ENCODE measurements around the gene L1TD1. TPM values are rescaled to one million over a fixed set of nuclear protein-coding genes. Genes with fewer than 3 reads are reported as not detected.

The L1TD1 gene
- total and polyA plus RNA-seq, 2 experiments from 2014 or later: 283 to 628 TPM

DNA sequence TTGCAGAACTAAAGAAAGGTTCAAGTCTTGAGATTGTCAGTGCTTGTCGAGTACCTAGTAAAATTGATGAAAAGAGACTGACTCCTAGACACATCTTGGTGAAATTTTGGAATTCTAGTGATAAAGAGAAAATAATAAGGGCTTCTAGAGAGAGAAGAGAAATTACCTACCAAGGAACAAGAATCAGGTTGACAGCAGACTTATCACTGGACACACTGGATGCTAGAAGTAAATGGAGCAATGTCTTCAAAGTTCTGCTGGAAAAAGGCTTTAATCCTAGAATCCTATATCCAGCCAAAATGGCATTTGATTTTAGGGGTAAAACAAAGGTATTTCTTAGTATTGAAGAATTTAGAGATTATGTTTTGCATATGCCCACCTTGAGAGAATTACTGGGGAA is 16.3 kb downstream of the L1TD1 start (continued):
- TF ChIP-seq, protein P1, sequence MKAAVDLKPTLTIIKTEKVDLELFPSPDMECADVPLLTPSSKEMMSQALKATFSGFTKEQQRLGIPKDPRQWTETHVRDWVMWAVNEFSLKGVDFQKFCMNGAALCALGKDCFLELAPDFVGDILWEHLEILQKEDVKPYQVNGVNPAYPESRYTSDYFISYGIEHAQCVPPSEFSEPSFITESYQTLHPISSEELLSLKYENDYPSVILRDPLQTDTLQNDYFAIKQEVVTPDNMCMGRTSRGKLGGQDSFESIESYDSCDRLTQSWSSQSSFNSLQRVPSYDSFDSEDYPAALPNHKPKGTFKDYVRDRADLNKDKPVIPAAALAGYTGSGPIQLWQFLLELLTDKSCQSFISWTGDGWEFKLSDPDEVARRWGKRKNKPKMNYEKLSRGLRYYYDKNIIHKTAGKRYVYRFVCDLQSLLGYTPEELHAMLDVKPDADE (IDR thresholded peaks at IDR 0.05): no peak
- no peak for TF ChIP-seq STAT1 (IDR thresholded peaks at IDR 0.05; ENCODE audit: unreplicated experiment)

DNA sequence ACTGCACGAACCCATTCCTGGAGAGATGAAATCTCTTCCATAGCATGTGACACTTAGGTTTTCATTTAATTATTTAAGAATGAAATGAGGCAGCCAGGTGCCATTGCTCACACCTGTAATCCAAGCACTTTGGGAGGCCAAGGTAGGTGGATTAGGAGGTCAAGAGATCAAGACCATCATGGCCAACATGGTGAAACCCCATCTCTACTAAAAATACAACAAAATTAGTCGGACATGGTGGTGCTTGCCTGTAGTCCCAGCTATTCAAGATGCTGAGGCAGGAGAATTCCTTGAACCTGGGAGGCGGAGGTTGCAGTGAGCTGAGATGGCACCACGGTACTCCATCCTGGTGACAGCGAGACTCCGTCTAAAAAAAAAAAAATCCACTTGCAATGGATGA is 17.8 kb downstream of the L1TD1 start:
- Histone ChIP-seq H3K79me2 (replicated peaks; ENCODE audit: insufficient read depth) (peaks cover 52% of the 10 kb centered on the region), H3K27me3 (ENCODE audit: insufficient read depth) (no peaks in the 10 kb centered on the region), H3K36me3 (ENCODE audit: insufficient read depth) (peaks cover 61% of the 10 kb centered on the region), H4K20me1 (replicated peaks; ENCODE audit: insufficient read depth) (peaks cover 28% of the 10 kb centered on the region), H3K27ac (ENCODE audit: low read depth) (no peak overlapping the region), H3K4me2 (no peak overlapping the region), H2AFZ (no peak overlapping the region), H3K9me2 (ENCODE audit: insufficient read depth) (no peaks in the 10 kb centered on the region), H3K4me3 (no peak overlapping the region), H3F3A (replicated peaks; ENCODE audit: low read depth) (peaks cover 69% of the 10 kb centered on the region), H3K4me1 (ENCODE audit: insufficient read depth) (peaks cover 10% of the 10 kb centered on the region)
- Mint-ChIP-seq H3K27ac (0 out of 2 replicates have a peak overlapping the region, but pooled peaks have one; percentile 13), H3K9me3 (peaks cover 50% of the 10 kb centered on the region), H3K36me3 (ENCODE audit: low read depth) (peaks cover 92% of the 10 kb centered on the region), H3K4me3 (no peak overlapping the region), H3K4me1 (peaks cover 22% of the 10 kb centered on the region; the same call in 2 of the 3 replicates), H3K27me3 (ENCODE audit: insufficient read depth, low read depth, poor library complexity) (peaks cover 57% of the 10 kb centered on the region)
- DNase-seq (ENCODE audit: low spot score) (no peak), ATAC-seq (peak; percentile 20)
- peak; percentile 16 for TF ChIP-seq POLR2AphosphoS5 (IDR thresholded peaks at IDR 0.05; ENCODE audit: low read depth)
- TF ChIP-seq, protein P1 (IDR thresholded peaks at IDR 0.05): no peak

DNA sequence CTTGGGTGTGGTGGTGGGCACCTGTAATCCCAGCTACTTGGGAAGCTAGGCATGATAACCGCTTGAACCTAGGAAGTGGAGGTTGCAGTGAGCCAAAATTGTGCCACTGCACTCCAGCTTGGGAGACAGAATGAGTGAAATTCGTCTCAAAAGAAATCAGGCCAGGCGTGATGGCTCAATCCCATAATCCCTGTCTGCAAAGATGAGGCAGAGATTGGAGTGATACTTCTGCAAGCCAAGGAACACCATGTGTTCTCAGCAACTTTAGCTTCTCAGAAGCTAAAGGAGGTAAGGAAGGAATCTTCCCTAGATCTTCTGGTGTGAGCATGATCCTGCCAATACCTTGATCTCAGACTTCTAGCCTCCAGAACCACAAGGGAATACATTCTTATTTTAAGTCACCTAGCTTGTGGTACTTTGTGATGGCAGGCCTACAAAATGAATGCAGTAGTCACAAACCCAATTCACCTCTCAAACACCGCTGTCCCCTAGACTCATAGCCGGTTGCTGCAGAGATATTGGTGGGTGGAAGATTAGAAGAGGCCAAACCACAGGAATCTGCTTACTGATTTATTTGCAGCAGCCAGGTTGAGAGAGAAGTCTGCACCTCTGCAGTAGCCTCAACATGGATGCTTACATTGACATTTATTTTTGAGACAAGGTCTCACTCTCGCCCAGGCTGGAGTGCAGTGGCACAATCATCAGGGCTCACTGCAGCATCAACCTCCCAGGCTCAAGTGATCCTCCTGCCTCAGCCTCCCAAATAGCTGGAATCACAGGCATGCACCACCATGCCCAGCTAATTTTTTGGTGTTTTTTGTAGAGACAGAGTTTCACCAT is 18.6 kb downstream of the L1TD1 start:
- Mint-ChIP-seq H3K4me3 (no peak overlapping the region), H3K36me3 (ENCODE audit: low read depth) (peaks cover 92% of the 10 kb centered on the region), H3K9me3 (peaks cover 50% of the 10 kb centered on the region), H3K27me3 (ENCODE audit: insufficient read depth, low read depth, poor library complexity) (peaks cover 50% of the 10 kb centered on the region), H3K4me1 (peaks cover 16% of the 10 kb centered on the region; the same call in 2 of the 3 replicates), H3K27ac (peak overlapping the region; percentile 62; the same call in 1 of the 2 replicates)
- Histone ChIP-seq H3F3A (replicated peaks; ENCODE audit: low read depth) (peaks cover 64% of the 10 kb centered on the region), H4K20me1 (replicated peaks; ENCODE audit: insufficient read depth) (peaks cover 23% of the 10 kb centered on the region), H3K36me3 (ENCODE audit: insufficient read depth) (peaks cover 61% of the 10 kb centered on the region), H2AFZ (no peak overlapping the region), H3K4me2 (no peak overlapping the region), H3K9me2 (ENCODE audit: insufficient read depth) (no peaks in the 10 kb centered on the region), H3K27ac (ENCODE audit: low read depth) (peak overlapping the region; percentile 75; the same call in 1 of the 2 replicates), H3K4me1 (ENCODE audit: insufficient read depth) (peaks cover 6% of the 10 kb centered on the region; the same call in 1 of the 2 replicates), H3K79me2 (replicated peaks; ENCODE audit: insufficient read depth) (peaks cover 46% of the 10 kb centered on the region), H3K27me3 (ENCODE audit: insufficient read depth) (no peaks in the 10 kb centered on the region), H3K4me3 (no peak overlapping the region)
- DNase-seq (ENCODE audit: low spot score) (peak; percentile 43), ATAC-seq (peak; percentile 30)
- TF ChIP-seq STAT1 (IDR thresholded peaks at IDR 0.05; ENCODE audit: unreplicated experiment): peak; percentile 54
- TF ChIP-seq, protein P2, sequence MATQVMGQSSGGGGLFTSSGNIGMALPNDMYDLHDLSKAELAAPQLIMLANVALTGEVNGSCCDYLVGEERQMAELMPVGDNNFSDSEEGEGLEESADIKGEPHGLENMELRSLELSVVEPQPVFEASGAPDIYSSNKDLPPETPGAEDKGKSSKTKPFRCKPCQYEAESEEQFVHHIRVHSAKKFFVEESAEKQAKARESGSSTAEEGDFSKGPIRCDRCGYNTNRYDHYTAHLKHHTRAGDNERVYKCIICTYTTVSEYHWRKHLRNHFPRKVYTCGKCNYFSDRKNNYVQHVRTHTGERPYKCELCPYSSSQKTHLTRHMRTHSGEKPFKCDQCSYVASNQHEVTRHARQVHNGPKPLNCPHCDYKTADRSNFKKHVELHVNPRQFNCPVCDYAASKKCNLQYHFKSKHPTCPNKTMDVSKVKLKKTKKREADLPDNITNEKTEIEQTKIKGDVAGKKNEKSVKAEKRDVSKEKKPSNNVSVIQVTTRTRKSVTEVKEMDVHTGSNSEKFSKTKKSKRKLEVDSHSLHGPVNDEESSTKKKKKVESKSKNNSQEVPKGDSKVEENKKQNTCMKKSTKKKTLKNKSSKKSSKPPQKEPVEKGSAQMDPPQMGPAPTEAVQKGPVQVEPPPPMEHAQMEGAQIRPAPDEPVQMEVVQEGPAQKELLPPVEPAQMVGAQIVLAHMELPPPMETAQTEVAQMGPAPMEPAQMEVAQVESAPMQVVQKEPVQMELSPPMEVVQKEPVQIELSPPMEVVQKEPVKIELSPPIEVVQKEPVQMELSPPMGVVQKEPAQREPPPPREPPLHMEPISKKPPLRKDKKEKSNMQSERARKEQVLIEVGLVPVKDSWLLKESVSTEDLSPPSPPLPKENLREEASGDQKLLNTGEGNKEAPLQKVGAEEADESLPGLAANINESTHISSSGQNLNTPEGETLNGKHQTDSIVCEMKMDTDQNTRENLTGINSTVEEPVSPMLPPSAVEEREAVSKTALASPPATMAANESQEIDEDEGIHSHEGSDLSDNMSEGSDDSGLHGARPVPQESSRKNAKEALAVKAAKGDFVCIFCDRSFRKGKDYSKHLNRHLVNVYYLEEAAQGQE (IDR thresholded peaks at IDR 0.05; ENCODE audit: unreplicated experiment): no peak
- no peak for TF ChIP-seq EZH2phosphoT487 (IDR thresholded peaks at IDR 0.05; ENCODE audit: unreplicated experiment)

Measured in GM23338 (cell line).